CD4-positive, alpha-beta T cell (primary cell): ENCODE results near the gene MNT. TPM values are rescaled to one million over a fixed set of nuclear protein-coding genes. Genes with fewer than 3 reads are reported as not detected.
A peak's percentile ranks its signal among the peaks of the same experiment; 100 is the strongest.

Source experiments
- ATAC-seq: fragments of 200-7000 bp; cut with Tn5 transposase; one replicate; pipeline ENCODE4 v1.10.0; 2022; ENCODE audit warnings: mild to moderate bottlenecking; ENCODE audit not compliant: poor library complexity
- CTCF ChIA-PET: fragments of 350-600 bp; sonication (Branson Sonifier 250); formaldehyde crosslinking; loops from one replicate; lab custom pipeline; 2021; ENCODE audit warnings: antibody characterized with exemption, inconsistent platforms; lab: Charles Lee
- POLR2A ChIA-PET: fragments of 350-600 bp; sonication (Branson Sonifier 250); formaldehyde crosslinking; loops from one replicate; lab custom pipeline; 2021; ENCODE audit warnings: antibody characterized with exemption, inconsistent platforms; lab: Charles Lee
- DNase-seq, 14 experiments: peaks; one replicate each; pipeline ENCODE4 v3.0.0-alpha.2; 2013 to 2020; ENCODE audit warnings: mixed read lengths in 2 of 14
- H3K27ac ChIP-seq, 2 donors: one replicate each; pipeline versions ENCODE4 v1.5.1 to v1.7.0; 2013; ENCODE audit warnings: low read length in 2 of 2, low read depth in 1 of 2, mild to moderate bottlenecking in 1 of 2
- H3K27me3 ChIP-seq, 2 experiments: 1 replicate in 1 of 2; 2 replicates in 1 of 2; pipeline versions ENCODE4 v1.6.1 to v1.7.0; 2013; ENCODE audit warnings: low read length in 2 of 2, control low read depth in 1 of 2, mild to moderate bottlenecking in 1 of 2, moderate library complexity in 1 of 2; ENCODE audit not compliant: insufficient read depth in 2 of 2, control insufficient read depth in 1 of 2
- H3K36me3 ChIP-seq: one replicate; pipeline ENCODE4 v1.6.1; 2013; ENCODE audit warnings: low read length, control low read depth; ENCODE audit not compliant: insufficient read depth
- H3K4me1 ChIP-seq: one replicate; pipeline ENCODE4 v1.6.1; 2013; ENCODE audit warnings: low read length, control low read depth; ENCODE audit not compliant: insufficient read depth
- H3K4me3 ChIP-seq: one replicate; pipeline ENCODE4 v1.5.1; 2013; ENCODE audit warnings: mild to moderate bottlenecking, low read length, moderate library complexity
- H3K9me3 ChIP-seq, 2 experiments: 1 replicate in 1 of 2; 2 replicates in 1 of 2; pipeline versions ENCODE4 v1.6.1 to v1.7.0; 2013; ENCODE audit warnings: low read length in 2 of 2, mild to moderate bottlenecking in 2 of 2, control low read depth in 1 of 2, moderate library complexity in 1 of 2; ENCODE audit not compliant: control insufficient read depth in 1 of 2, insufficient read depth in 1 of 2
- H3K27ac Mint-ChIP-seq: one replicate; pipeline ENCODE4 v1.8.0; 2020; ENCODE audit warnings: mixed read lengths
- H3K27me3 Mint-ChIP-seq: one replicate; pipeline ENCODE4 v1.8.0; 2021; ENCODE audit warnings: mixed read lengths
- H3K36me3 Mint-ChIP-seq: one replicate; pipeline ENCODE4 v1.8.0; 2021; ENCODE audit warnings: low read depth, mixed read lengths
- H3K4me1 Mint-ChIP-seq: one replicate; pipeline ENCODE4 v1.8.0; 2021; ENCODE audit warnings: low read depth, mixed read lengths
- H3K4me3 Mint-ChIP-seq: one replicate; pipeline ENCODE4 v1.8.0; 2020; ENCODE audit warnings: mild to moderate bottlenecking, mixed read lengths
- H3K9me3 Mint-ChIP-seq: one replicate; pipeline ENCODE4 v1.8.0; 2020; ENCODE audit warnings: mixed read lengths
- intact Hi-C, 2 experiments: fragments of 100-400 bp; cut with DNase I in 1 of 2; cut with micrococcal nuclease in 1 of 2; formaldehyde crosslinking; loops; one replicate each; pipeline versions ENCODE4 v1.15.1 to v1.9.0; 2023 to 2025; cut with DNase I, micrococcal nuclease
- total RNA-seq, 174 experiments: library from RNA in 2 of 174; stranded (reverse) in 2 of 174; gene quantifications; one replicate each; pipeline ENCODE4 v1.2.3 and lab custom pipeline; 2021 to 2026
- TF ChIP-seq, protein P1 (sequence below): fragments of 200-600 bp; IDR thresholded peaks from one replicate; pipeline ENCODE4 v1.8.0; 2022; ENCODE audit warnings: antibody characterized with exemption, mild to moderate bottlenecking

The MNT gene
- total RNA-seq, 2 experiments from 2014 or later, result 111 to 118 TPM

DNA sequence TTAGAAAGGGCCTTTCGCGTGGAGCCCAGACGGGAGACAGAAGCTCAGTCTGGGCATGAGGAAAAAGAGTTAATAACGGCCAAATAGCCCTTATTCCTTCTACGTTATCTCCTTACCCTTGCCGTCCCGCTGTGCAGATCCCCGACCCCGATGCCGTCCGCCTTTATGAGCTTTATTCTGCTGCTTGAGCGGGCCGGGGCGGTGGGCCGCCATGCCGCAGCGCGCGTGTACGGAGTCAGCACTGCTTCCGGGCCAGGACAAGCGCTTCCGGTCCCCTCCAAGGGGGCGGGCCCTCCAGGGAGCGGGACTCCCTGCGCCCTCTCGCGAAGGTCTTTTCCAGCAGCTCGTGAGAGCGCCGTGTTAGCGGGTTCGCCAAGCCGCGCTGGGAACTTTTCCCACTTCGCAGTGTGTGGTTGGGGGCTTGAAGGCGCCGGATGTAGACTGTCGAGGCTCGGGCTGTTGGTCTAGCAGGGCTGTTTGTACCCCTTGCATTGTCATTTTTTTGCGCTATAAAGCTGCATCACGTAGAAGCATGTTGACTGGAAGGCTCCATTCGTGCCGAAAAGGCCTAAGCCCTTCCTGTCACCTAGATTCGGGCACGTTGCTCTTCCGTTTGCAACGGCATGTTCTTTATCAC, 64.5 kb downstream of the MNT start, which contains the start of gene TSR1:
Gene TSR1, minus strand, starts transcription at position 243 of the 637 bp plus-strand sequence. Its CDS starts 30 bp downstream, at position 213.
- H3K4me3 Mint-ChIP-seq, result no peak within 1 kb of the TSS
- DNase-seq (peak; percentile 79 to 94 (median 86)), ATAC-seq (peak; percentile 83)
- peak within 1 kb of the TSS; percentile 91 for H3K4me3 ChIP-seq
- no peaks in the 10 kb centered on the region for H3K27me3 ChIP-seq
- H3K27me3 Mint-ChIP-seq, result no peaks in the 10 kb centered on the region
- ChIA-PET CTCF (interaction anchor here (1.3 to 2.9 kb wide), 7 partner anchors 17 to 282 kb away, joined by 4 to 18 read pairs (median 7); partner anchors contain the start of gene HIC1), POLR2A (interaction anchor here (0.6 to 4.4 kb wide), 27 partner anchors 9 to 1807 kb away, joined by 3 to 66 read pairs (median 4); partner anchors contain the start of genes CYB5D2, HIC1, METTL16 and MNT)
- peak within 1 kb of the TSS; percentile 70 to 78 for H3K27ac ChIP-seq
- peaks cover 30% of the 10 kb centered on the region for H3K4me1 Mint-ChIP-seq
- intact Hi-C loops, result loop anchor here (1.0 to 5.0 kb wide), 4 partner anchors 17 to 284 kb away; partner anchors contain the start of genes MNT (in 2 of the 2) and METTL16 (in 1 of the 2)
- H3K4me1 ChIP-seq, result peaks cover 30% of the 10 kb centered on the region
- peaks cover 39% of the 10 kb centered on the region for H3K36me3 ChIP-seq
- peak within 1 kb of the TSS; percentile 94 for H3K27ac Mint-ChIP-seq
- TF ChIP-seq, protein P1, sequence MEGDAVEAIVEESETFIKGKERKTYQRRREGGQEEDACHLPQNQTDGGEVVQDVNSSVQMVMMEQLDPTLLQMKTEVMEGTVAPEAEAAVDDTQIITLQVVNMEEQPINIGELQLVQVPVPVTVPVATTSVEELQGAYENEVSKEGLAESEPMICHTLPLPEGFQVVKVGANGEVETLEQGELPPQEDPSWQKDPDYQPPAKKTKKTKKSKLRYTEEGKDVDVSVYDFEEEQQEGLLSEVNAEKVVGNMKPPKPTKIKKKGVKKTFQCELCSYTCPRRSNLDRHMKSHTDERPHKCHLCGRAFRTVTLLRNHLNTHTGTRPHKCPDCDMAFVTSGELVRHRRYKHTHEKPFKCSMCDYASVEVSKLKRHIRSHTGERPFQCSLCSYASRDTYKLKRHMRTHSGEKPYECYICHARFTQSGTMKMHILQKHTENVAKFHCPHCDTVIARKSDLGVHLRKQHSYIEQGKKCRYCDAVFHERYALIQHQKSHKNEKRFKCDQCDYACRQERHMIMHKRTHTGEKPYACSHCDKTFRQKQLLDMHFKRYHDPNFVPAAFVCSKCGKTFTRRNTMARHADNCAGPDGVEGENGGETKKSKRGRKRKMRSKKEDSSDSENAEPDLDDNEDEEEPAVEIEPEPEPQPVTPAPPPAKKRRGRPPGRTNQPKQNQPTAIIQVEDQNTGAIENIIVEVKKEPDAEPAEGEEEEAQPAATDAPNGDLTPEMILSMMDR, result peak; percentile 30
- H3K36me3 Mint-ChIP-seq, result peaks cover 5% of the 10 kb centered on the region
- no peaks in the 10 kb centered on the region for H3K9me3 Mint-ChIP-seq
- no peaks in the 10 kb centered on the region for H3K9me3 ChIP-seq

DNA sequence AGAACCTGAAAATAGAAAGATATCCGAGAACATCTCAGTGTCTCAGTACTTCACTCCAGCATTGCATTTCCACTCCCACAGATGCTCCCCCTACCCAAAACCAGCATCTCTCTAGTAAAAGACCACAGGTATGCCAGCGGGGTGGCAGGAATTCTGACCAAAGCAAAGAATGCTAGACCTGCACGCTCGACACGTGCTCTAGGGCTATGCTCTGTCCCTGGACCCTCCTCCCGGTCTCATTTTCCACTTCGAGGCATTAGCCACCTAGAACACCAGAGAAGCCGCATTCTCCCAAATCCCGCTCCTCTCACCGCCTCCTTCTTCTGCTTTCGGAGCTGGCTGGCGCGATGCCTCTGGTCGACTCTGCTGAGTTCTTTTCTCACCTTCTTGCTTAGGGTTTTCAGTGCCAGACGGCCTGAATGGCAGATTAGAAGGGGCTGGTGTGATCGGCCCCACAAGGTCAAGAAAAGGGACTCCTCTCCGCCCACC, 65.1 kb downstream of the MNT start:
- Histone ChIP-seq H3K27me3 (no peaks in the 10 kb centered on the region), H3K9me3 (no peaks in the 10 kb centered on the region), H3K36me3 (peaks cover 43% of the 10 kb centered on the region), H3K4me3 (peak overlapping the region; percentile 91), H3K27ac (peak overlapping the region; percentile 70 to 78), H3K4me1 (peaks cover 30% of the 10 kb centered on the region)
- Mint-ChIP-seq H3K4me3 (no peak overlapping the region), H3K27me3 (no peaks in the 10 kb centered on the region), H3K4me1 (peaks cover 30% of the 10 kb centered on the region), H3K27ac (peak overlapping the region; percentile 94), H3K9me3 (no peaks in the 10 kb centered on the region), H3K36me3 (peaks cover 5% of the 10 kb centered on the region)
- intact Hi-C loops, result loop anchor here (1.0 to 5.0 kb wide), 5 partner anchors 18 to 283 kb away; partner anchors contain the start of genes MNT (in 2 of the 2) and METTL16 (in 1 of the 2)
- no peak for ATAC-seq
- ChIA-PET CTCF (interaction anchor here (1.3 to 2.9 kb wide), 6 partner anchors 18 to 281 kb away, joined by 5 to 18 read pairs (median 8); partner anchors contain the start of gene HIC1), POLR2A (interaction anchor here (0.6 to 4.4 kb wide), 24 partner anchors 8 to 1807 kb away, joined by 3 to 66 read pairs (median 4); partner anchors contain the start of genes CYB5D2, HIC1, MNT and OVCA2)
- TF ChIP-seq, protein P1, result no peak
- DNase-seq, result no peak

Other genes starting within 250 kb of the MNT start
- 10 to 100 TPM; 39.3 to 39.7 TPM for gene SMG6, start 97.3 kb downstream of the MNT start, total RNA-seq
- gene SRR, start 97.1 kb downstream of the MNT start, total RNA-seq, result 1 to 10 TPM; 2.5 to 2.8 TPM
- gene TSR1, start 64.6 kb downstream of the MNT start, total RNA-seq, result 10 to 100 TPM; 29.6 to 31.9 TPM
- gene SGSM2, start 63.6 kb downstream of the MNT start, total RNA-seq, result 100 to 1,000 TPM; 147 to 154 TPM
- 10 to 100 TPM; 55.7 to 58.0 TPM for gene METTL16, start 110.8 kb upstream of the MNT start, total RNA-seq
- 100 to 1,000 TPM; 120 to 123 TPM for gene PAFAH1B1, start 192.6 kb upstream of the MNT start, total RNA-seq